Gastroesophageal sphincter (tissue), 3 donors: Measurements from ENCODE around the gene NHERF2.

Source experiments
- CTCF ChIP-seq, 4 experiments: fragments of 200-600 bp in 2 of 4; fragments of 450-650 bp in 2 of 4; sonication (generic) in 1 of 4; IDR thresholded peaks; one replicate each; pipeline ENCODE4 v1.5.1; 2017 to 2019; ENCODE audit warnings: antibody characterized with exemption in 4 of 4, mild to moderate bottlenecking in 2 of 4, moderate library complexity in 2 of 4
- EP300 ChIP-seq: sonication (generic); formaldehyde crosslinking; IDR thresholded peaks from one replicate; pipeline ENCODE4 v1.6.1; 2017; ENCODE audit warnings: antibody characterized with exemption, mild to moderate bottlenecking
- POLR2A ChIP-seq, 2 donors: fragments of 450-650 bp; IDR thresholded peaks; one replicate each; pipeline ENCODE4 v1.6.1; 2017; ENCODE audit warnings: antibody characterized with exemption in 2 of 2, mild to moderate bottlenecking in 2 of 2, moderate library complexity in 1 of 2
- POLR2AphosphoS5 ChIP-seq: sonication (generic); formaldehyde crosslinking; IDR thresholded peaks from one replicate; pipeline ENCODE4 v1.6.1; 2017; ENCODE audit warnings: antibody characterized with exemption

DNA sequence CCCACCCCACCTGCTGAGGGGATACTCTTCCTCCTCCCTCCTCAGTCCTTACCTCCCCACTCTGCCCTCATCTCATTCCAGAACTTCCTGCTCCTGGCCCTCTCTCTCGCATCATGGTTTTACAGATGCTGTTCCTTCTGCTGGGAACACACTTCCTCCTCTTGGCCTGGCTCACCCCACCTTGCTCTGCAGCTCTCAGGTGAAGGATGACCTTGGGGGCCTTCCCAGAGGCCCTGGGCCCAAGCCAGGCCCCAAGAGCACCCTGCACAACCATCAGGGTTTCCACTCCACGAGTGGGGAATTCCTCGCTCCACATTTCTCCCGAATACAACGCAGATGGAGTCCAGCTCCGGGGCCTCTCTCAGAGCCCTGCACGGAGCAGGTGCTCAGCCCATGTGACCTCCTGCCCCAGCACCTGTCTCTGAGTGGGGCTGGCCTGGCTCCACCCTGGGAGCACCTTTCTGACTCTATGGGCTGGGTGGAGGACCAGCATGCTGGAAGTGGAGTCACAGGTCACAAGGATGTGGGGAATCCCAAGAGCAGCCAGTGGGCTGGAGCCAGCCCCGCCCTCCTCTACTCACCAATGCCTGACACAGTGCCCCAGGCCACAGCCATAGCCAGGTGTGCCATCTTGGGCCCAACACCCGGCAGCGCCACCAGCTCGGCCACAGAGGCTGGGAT is 16.4 kb downstream of the NHERF2 start:
- TF ChIP-seq CTCF (IDR thresholded peaks at IDR 0.05) (no peak), POLR2AphosphoS5 (no peak), EP300 (no peak), POLR2A (IDR thresholded peaks at IDR 0.05) (no peak)
